CD8-positive, alpha-beta memory T cell (primary cell): ENCODE data around the gene HOXD11. TPM values are rescaled to one million over a fixed set of nuclear protein-coding genes. Genes with fewer than 3 reads are reported as not detected.

ENCODE experiments used
- CTCF ChIA-PET: fragments of 350-600 bp; sonication (Branson Sonifier 250); formaldehyde crosslinking; loops from one replicate; lab custom pipeline; 2021; ENCODE audit warnings: antibody characterized with exemption; lab: Charles Lee
- POLR2A ChIA-PET: fragments of 350-600 bp; sonication (Branson Sonifier 250); formaldehyde crosslinking; loops from one replicate; lab custom pipeline; 2021; ENCODE audit warnings: antibody characterized with exemption; lab: Charles Lee
- DNase-seq, 5 donors: peaks; one replicate each; pipeline versions ENCODE4 v3.0.0 to v3.0.0-alpha.2; 2020 to 2022; ENCODE audit warnings: mixed read lengths in 1 of 5
- H3K27ac ChIP-seq: one replicate; pipeline ENCODE4 v1.7.0; 2013; ENCODE audit warnings: low read depth, mild to moderate bottlenecking, low read length, moderate library complexity
- H3K27me3 ChIP-seq: 2 replicates; pipeline ENCODE4 v1.7.0; 2013; ENCODE audit warnings: low read length, mild to moderate bottlenecking; ENCODE audit not compliant: insufficient read depth, poor library complexity, severe bottlenecking
- H3K36me3 ChIP-seq: 2 replicates; pipeline ENCODE4 v1.7.0; 2013; ENCODE audit warnings: mild to moderate bottlenecking, low read length, moderate library complexity; ENCODE audit not compliant: insufficient read depth
- H3K4me1 ChIP-seq: 2 replicates; pipeline ENCODE4 v1.7.0; 2013; ENCODE audit warnings: mild to moderate bottlenecking, low read length, moderate library complexity; ENCODE audit not compliant: insufficient read depth
- H3K4me3 ChIP-seq: 2 replicates; pipeline ENCODE4 v1.7.0; 2013; ENCODE audit warnings: mild to moderate bottlenecking, low read length
- H3K9me3 ChIP-seq: 2 replicates; pipeline ENCODE4 v1.7.0; 2013; ENCODE audit warnings: mild to moderate bottlenecking, low read length
- H3K27ac Mint-ChIP-seq, 8 donors: one replicate each; pipeline ENCODE4 v1.8.0; 2020 to 2021; ENCODE audit warnings: mixed read lengths in 8 of 8, mild to moderate bottlenecking in 6 of 8, inconsistent platforms in 3 of 8, moderate library complexity in 3 of 8
- H3K27me3 Mint-ChIP-seq, 2 donors: one replicate each; pipeline ENCODE4 v1.8.0; 2020 to 2021; ENCODE audit warnings: mixed read lengths in 2 of 2, mild to moderate bottlenecking in 1 of 2, moderate library complexity in 1 of 2
- H3K36me3 Mint-ChIP-seq, 3 donors: one replicate each; pipeline ENCODE4 v1.8.0; 2020 to 2021; ENCODE audit warnings: mixed read lengths in 3 of 3, inconsistent platforms in 1 of 3, mild to moderate bottlenecking in 1 of 3
- H3K4me1 Mint-ChIP-seq, 3 donors: one replicate each; pipeline ENCODE4 v1.8.0; 2020 to 2021; ENCODE audit warnings: mixed read lengths in 3 of 3, inconsistent platforms in 1 of 3, mild to moderate bottlenecking in 1 of 3
- H3K4me3 Mint-ChIP-seq, 7 donors: one replicate each; pipeline ENCODE4 v1.8.0; 2020 to 2021; ENCODE audit warnings: mixed read lengths in 7 of 7, mild to moderate bottlenecking in 6 of 7, moderate library complexity in 4 of 7, inconsistent platforms in 2 of 7
- H3K9me3 Mint-ChIP-seq, 5 donors: one replicate each; pipeline ENCODE4 v1.8.0; 2020 to 2022; ENCODE audit warnings: mixed read lengths in 5 of 5, mild to moderate bottlenecking in 3 of 5, moderate library complexity in 2 of 5, inconsistent platforms in 1 of 5
- polyA plus RNA-seq: library from polyadenylated mRNA; unstranded; fragments of 300-500 nt; fragmentation: Illumina TruSeq; gene quantifications from one replicate; pipeline ENCODE4 v1.2.3, GENCODE V29; 2021
- total RNA-seq, 2 experiments: library from RNA; stranded (reverse); gene quantifications; one replicate each; pipeline ENCODE4 v1.2.3, GENCODE V29; 2021

The HOXD11 gene
- total and polyA plus RNA-seq, 3 experiments from 2014 or later = not detected

DNA sequence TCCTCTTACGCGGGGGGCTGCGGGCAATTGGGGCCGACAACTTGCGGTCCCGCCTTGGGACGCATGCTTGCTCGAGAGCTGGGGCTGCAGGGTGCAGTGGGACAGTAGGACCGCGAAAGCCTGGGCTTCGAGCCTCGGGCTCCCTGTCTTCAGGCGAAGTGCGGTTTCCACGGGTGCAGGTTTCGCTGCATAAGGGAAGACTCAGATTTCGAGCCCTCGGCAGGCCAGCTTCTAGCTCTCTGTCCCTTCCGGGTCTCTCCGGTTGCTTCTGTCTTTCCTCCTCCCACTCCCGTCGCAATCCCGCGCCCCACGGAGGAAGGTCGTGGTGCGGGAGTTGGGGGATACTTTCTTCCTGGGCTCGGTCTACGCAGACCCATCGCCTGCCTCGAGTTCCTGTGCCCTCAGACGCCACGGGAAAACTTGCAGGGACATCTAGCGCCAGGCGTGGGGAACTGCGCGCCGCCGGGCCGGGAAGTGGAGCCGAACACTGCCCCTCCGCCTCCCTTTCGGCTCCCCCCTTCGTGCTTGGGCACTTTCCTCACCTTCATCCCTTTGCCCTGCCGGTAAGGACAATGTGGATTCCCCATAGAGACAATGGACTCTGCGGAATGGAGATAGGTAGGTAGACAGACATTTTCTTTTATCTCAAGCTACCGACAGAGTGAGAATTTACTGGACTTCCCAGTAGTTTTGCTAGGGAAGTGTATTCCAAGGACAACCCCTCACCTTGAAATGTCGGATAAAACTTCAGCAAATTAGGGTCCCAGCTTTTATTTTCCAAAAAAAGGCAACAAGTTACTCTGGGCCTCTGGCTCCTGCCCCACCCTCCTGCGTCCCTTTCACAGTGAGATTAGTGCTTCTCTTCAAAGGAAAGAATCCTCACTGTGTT lies 18.8 kb upstream of the HOXD11 start:
- Mint-ChIP-seq H3K4me1 (peaks cover 8 to 18% (median 12%) of the 10 kb centered on the region in 3 donors), H3K27me3 (peaks cover 88 to 90% of the 10 kb centered on the region in 2 donors), H3K4me3 (peak overlapping the region; percentile 41 to 85 (median 68)), H3K27ac (peak overlapping the region in 2 of 8 donors; percentile 31 to 94), H3K36me3 (peaks cover 0 to 4% (median 2%) of the 10 kb centered on the region in 3 donors), H3K9me3 (peaks cover 4 to 54% (median 43%) of the 10 kb centered on the region in 5 donors)
- DNase-seq = no peak
- ChIA-PET CTCF (interaction anchor here (0.8 to 1.9 kb wide), 2 partner anchors 9 to 26 kb away, joined by 3 to 5 read pairs; no protein-coding TSS in a partner anchor), POLR2A (no interaction called here)
- H3K4me3 ChIP-seq = no peak overlapping the region
- no peaks in the 10 kb centered on the region for H3K4me1 ChIP-seq
- H3K36me3 ChIP-seq = no peaks in the 10 kb centered on the region
- no peak overlapping the region for H3K27ac ChIP-seq
- H3K9me3 ChIP-seq = peaks cover 21% of the 10 kb centered on the region
- H3K27me3 ChIP-seq = peaks cover 91% of the 10 kb centered on the region

GRCh38 chr2:176088937-176089842 lies 17.9 kb upstream of the HOXD11 start:
- Histone ChIP-seq H3K27ac (no peak overlapping the region), H3K4me1 (no peaks in the 10 kb centered on the region), H3K36me3 (no peaks in the 10 kb centered on the region), H3K4me3 (no peak overlapping the region), H3K9me3 (peaks cover 19% of the 10 kb centered on the region), H3K27me3 (peaks cover 90% of the 10 kb centered on the region)
- CTCF ChIA-PET = interaction anchor here (0.8 to 1.9 kb wide), 2 partner anchors 8 to 25 kb away, joined by 3 to 5 read pairs; no protein-coding TSS in a partner anchor
- peaks cover 88 to 90% of the 10 kb centered on the region in 2 donors for H3K27me3 Mint-ChIP-seq
- no peak for DNase-seq
- POLR2A ChIA-PET = interaction anchor here (1.0 kb wide), 1 partner anchor 1749 kb away, joined by 4 read pairs; no protein-coding TSS in a partner anchor
- H3K4me1 Mint-ChIP-seq = peaks cover 15 to 26% (median 20%) of the 10 kb centered on the region in 3 donors
- peaks cover 0 to 4% (median 2%) of the 10 kb centered on the region in 3 donors for H3K36me3 Mint-ChIP-seq
- H3K9me3 Mint-ChIP-seq = peaks cover 4 to 54% (median 40%) of the 10 kb centered on the region in 5 donors
- peak overlapping the region in 1 of 8 donors; percentile 68 for H3K27ac Mint-ChIP-seq
- peak overlapping the region in 1 of 7 donors; percentile 62 for H3K4me3 Mint-ChIP-seq

DNA sequence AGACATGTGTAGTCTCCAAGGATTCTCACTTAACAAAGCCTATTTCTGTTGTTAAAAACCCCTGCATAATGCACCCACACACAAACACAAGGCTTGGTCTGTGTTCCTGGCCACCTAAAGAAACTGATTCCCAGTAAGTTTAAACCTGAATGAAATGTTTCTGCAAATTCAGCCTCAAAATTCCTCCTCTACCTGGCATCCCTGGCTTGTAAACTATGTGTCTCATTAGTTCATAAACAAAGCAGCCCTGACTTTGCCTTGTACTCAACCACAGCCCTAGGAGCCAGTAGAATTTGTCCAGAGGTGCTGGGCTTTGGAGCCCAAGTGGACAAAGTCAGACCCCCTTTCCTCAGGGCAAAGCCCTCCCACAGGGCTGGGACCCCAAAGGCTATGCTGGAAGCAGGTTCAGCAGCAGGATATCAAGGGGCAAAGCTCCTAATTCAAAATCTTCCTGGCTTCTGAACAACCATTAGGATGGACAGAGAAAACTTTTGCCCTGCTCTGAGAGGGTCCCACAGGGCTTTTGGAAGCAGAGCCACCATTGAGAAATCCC lies 17.2 kb upstream of the HOXD11 start:
- peaks cover 0 to 4% (median 2%) of the 10 kb centered on the region in 3 donors for H3K36me3 Mint-ChIP-seq
- no peak overlapping the region for H3K4me3 ChIP-seq

DNA sequence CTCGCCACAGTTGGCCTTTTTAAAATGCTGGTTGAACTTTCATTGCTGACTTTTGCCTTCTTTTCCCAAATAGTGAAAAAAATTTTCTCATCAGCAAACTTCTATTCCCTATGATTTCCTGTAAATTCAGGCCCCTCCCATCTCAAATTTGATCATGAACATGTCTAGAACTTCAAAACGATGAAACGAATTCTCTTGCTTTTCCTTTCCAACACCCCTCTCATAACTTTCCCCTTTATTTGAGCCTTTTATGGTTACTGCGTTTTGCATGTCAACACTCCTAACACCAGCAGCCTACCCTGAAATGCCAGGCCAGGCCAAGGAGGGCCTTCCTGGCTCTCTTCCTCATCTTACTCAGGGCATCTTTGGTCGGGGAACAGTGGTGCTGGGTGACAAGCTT lies 16.2 kb upstream of the HOXD11 start:
- Mint-ChIP-seq H3K27ac (peak overlapping the region in 2 of 8 donors; percentile 47 to 68), H3K9me3 (peaks cover 9 to 48% (median 38%) of the 10 kb centered on the region in 5 donors), H3K27me3 (peaks cover 90% of the 10 kb centered on the region in 2 donors), H3K4me1 (peaks cover 15 to 26% (median 22%) of the 10 kb centered on the region in 3 donors), H3K4me3 (peak overlapping the region in 2 of 7 donors; percentile 43 to 46), H3K36me3 (peaks cover 0 to 4% (median 2%) of the 10 kb centered on the region in 3 donors)
- no peaks in the 10 kb centered on the region for H3K36me3 ChIP-seq
- no peak for DNase-seq
- ChIA-PET CTCF (no interaction called here), POLR2A (no interaction called here)
- no peak overlapping the region for H3K4me3 ChIP-seq
- H3K27ac ChIP-seq = no peak overlapping the region
- peaks cover 8% of the 10 kb centered on the region for H3K9me3 ChIP-seq
- H3K4me1 ChIP-seq = no peaks in the 10 kb centered on the region
- H3K27me3 ChIP-seq = peaks cover 88% of the 10 kb centered on the region

More for the DNA sequence above, 17.2 kb upstream of the HOXD11 start:
- CTCF ChIA-PET = no interaction called here
- Mint-ChIP-seq H3K4me3 (peak overlapping the region in 2 of 7 donors; percentile 16 to 44), H3K27ac (peak overlapping the region in 1 of 8 donors; percentile 68), H3K9me3 (peaks cover 4 to 49% (median 38%) of the 10 kb centered on the region in 5 donors), H3K27me3 (peaks cover 89 to 90% of the 10 kb centered on the region in 2 donors), H3K4me1 (peaks cover 15 to 26% (median 21%) of the 10 kb centered on the region in 3 donors)
- POLR2A ChIA-PET = interaction anchor here (1.0 kb wide), 1 partner anchor 1750 kb away, joined by 4 read pairs; no protein-coding TSS in a partner anchor
- no peaks in the 10 kb centered on the region for H3K36me3 ChIP-seq
- no peaks in the 10 kb centered on the region for H3K4me1 ChIP-seq
- H3K9me3 ChIP-seq = peaks cover 13% of the 10 kb centered on the region
- no peak overlapping the region for H3K27ac ChIP-seq
- no peak for DNase-seq
- H3K27me3 ChIP-seq = peaks cover 89% of the 10 kb centered on the region

DNA sequence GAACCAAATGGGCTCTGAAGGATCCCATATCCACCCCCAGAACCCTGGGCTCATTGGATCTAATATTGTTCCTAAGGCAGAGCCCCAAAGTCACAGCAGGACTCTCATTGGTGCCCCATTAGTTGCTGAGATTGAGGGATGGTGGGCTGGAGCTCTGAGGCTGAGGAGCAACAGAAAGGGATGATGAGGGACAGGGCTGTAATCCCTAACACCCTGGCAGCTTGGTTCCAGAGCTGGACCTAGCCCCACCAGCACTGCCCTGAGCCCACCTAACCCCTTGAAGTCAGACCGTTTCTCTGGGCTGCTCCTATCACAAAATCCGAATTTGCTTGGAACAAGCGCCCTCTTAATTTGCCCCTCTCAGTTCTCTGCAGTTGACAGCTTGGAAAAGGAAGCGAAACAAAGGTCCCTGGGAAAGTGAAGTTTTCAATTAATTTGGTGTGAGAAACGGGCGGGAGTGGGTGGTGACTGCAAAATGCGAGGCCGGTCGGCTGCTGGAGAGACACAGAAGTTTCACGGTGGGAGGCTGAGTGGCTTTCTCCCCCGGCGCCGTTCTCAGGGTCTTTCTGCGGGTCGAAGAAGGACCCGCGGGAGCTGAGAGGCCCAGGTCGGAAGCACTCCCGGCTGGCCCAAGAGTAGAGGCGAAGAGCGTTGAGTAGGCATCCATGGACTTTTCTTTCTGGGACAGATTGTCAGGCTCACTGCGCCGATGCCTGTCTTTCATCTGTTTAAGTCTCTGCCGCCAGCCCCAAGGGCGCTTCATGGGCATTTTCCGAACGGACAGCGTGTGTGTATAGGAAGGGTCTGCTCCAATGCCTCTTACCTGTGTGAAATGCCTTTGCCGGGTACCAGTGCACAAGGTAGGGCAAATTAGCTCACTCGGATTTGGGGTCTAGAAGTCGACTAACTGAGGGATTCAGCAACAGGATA lies 15.5 kb upstream of the HOXD11 start:
- peaks cover 18 to 32% (median 29%) of the 10 kb centered on the region in 3 donors for H3K4me1 Mint-ChIP-seq
- peak overlapping the region; percentile 46 to 81 (median 57) for H3K4me3 Mint-ChIP-seq
- ChIA-PET CTCF (no interaction called here), POLR2A (no interaction called here)
- Histone ChIP-seq H3K27me3 (peaks cover 85% of the 10 kb centered on the region), H3K9me3 (peaks cover 7% of the 10 kb centered on the region), H3K27ac (no peak overlapping the region), H3K4me1 (peaks cover 5% of the 10 kb centered on the region), H3K36me3 (no peaks in the 10 kb centered on the region), H3K4me3 (no peak overlapping the region)
- peak overlapping the region in 4 of 8 donors; percentile 22 to 69 (median 58) for H3K27ac Mint-ChIP-seq
- DNase-seq = no peak
- peaks cover 0 to 4% (median 2%) of the 10 kb centered on the region in 3 donors for H3K36me3 Mint-ChIP-seq
- H3K9me3 Mint-ChIP-seq = peaks cover 11 to 49% (median 35%) of the 10 kb centered on the region in 5 donors
- H3K27me3 Mint-ChIP-seq = peaks cover 91 to 93% of the 10 kb centered on the region in 2 donors

GRCh38 chr2:176092270-176093144 lies 14.6 kb upstream of the HOXD11 start, which contains the start of gene HOXD13:
Gene HOXD13, plus strand, starts transcription at chr2:176092721. Its CDS starts 170 bp downstream, at chr2:176092891.
- Histone ChIP-seq H3K27me3 (peaks cover 85% of the 10 kb centered on the region), H3K9me3 (peaks cover 4% of the 10 kb centered on the region), H3K4me1 (peaks cover 14% of the 10 kb centered on the region), H3K4me3 (no peak within 1 kb of the TSS), H3K36me3 (no peaks in the 10 kb centered on the region), H3K27ac (no peak within 1 kb of the TSS)
- Mint-ChIP-seq H3K4me1 (peaks cover 25 to 42% (median 38%) of the 10 kb centered on the region in 3 donors), H3K9me3 (peaks cover 8 to 42% (median 27%) of the 10 kb centered on the region in 5 donors), H3K36me3 (peaks cover 0 to 2% (median 0%) of the 10 kb centered on the region in 3 donors), H3K27me3 (peaks cover 91% of the 10 kb centered on the region in 2 donors), H3K4me3 (peak within 1 kb of the TSS; percentile 54 to 81 (median 57)), H3K27ac (peak within 1 kb of the TSS in 4 of 8 donors; percentile 22 to 69 (median 60))
- CTCF ChIA-PET = no interaction called here
- no peak for DNase-seq
- POLR2A ChIA-PET = no interaction called here
